ENCODE data around the gene ZNF546. TPM values are rescaled to one million over a fixed set of nuclear protein-coding genes. Genes with fewer than 3 reads are reported as not detected.

ZNF546 gene
- total and polyA plus RNA-seq, 8 donors, result 0.29 to 9.3 (median 2.1) TPM

- H3K4me3 ChIP-seq, result no peak overlapping the region
- H3K9me3 ChIP-seq, result no peaks in the 10 kb centered on the region
- peak overlapping the region in 1 of 5 donors; percentile 97 for H3K27ac ChIP-seq
- peaks cover 16 to 43% (median 33%) of the 10 kb centered on the region in 4 donors for H3K4me1 ChIP-seq
- peaks cover 4 to 6% (median 5%) of the 10 kb centered on the region in 4 donors for H3K36me3 ChIP-seq
- 84 to 93% (median 89%) methylated on average over 9 of the region's 9 CpGs for WGBS, 5 donors
- no peaks in the 10 kb centered on the region for H3K27me3 ChIP-seq
- peak in 1 of 2 donors; percentile 4 for DNase-seq
- TF ChIP-seq POLR2A (IDR thresholded peaks at IDR 0.05), result no peak
- no peak for TF ChIP-seq POLR2AphosphoS5 (IDR thresholded peaks at IDR 0.05)
- TF ChIP-seq EP300 (IDR thresholded peaks at IDR 0.05), result no peak
- TF ChIP-seq CTCF (IDR thresholded peaks at IDR 0.05), result no peak
- intact Hi-C loops (cut with DNase I; ENCODE audit: low total_unique reads), result no loop called here
Measured at GRCh38 chr19:39967561-39967960, 29.3 kb upstream of the ZNF546 start.

GRCh38 chr19:39968789-39969188, 28.1 kb upstream of the ZNF546 start:
- peaks cover 17 to 18% (median 17%) of the 10 kb centered on the region in 4 donors for H3K36me3 ChIP-seq
- intact Hi-C loops (cut with DNase I; ENCODE audit: low total_unique reads), result no loop called here
- H3K4me1 ChIP-seq, result peaks cover 16 to 42% (median 40%) of the 10 kb centered on the region in 4 donors
- no peaks in the 10 kb centered on the region for H3K27me3 ChIP-seq
- H3K4me3 ChIP-seq, result no peak overlapping the region
- peak in 1 of 2 donors; percentile 22 for DNase-seq
- H3K9me3 ChIP-seq, result no peaks in the 10 kb centered on the region
- peak overlapping the region in 3 of 5 donors; percentile 96 to 97 (median 96) for H3K27ac ChIP-seq
- TF ChIP-seq EP300 (IDR thresholded peaks at IDR 0.05) (no peak), CTCF (IDR thresholded peaks at IDR 0.05) (no peak), POLR2AphosphoS5 (IDR thresholded peaks at IDR 0.05) (no peak), POLR2A (IDR thresholded peaks at IDR 0.05) (no peak)
- WGBS, 5 donors, result 70 to 98% (median 97%) methylated on average over 15 of the region's 15 CpGs

GRCh38 chr19:39969266-39969665, 27.6 kb upstream of the ZNF546 start:
- TF ChIP-seq POLR2AphosphoS5 (IDR thresholded peaks at IDR 0.05) (no peak), CTCF (IDR thresholded peaks at IDR 0.05) (no peak), POLR2A (IDR thresholded peaks at IDR 0.05) (no peak), EP300 (IDR thresholded peaks at IDR 0.05) (no peak)
- DNase-seq, result peak; percentile 8 to 40
- Histone ChIP-seq H3K27ac (peak overlapping the region; percentile 85 to 97 (median 96)), H3K36me3 (peaks cover 21 to 23% (median 22%) of the 10 kb centered on the region in 4 donors), H3K4me3 (no peak overlapping the region), H3K9me3 (no peaks in the 10 kb centered on the region), H3K27me3 (no peaks in the 10 kb centered on the region), H3K4me1 (peaks cover 16 to 46% (median 40%) of the 10 kb centered on the region in 4 donors)
- 39 to 69% (median 52%) methylated on average over 6 of the region's 6 CpGs for WGBS, 5 donors
- intact Hi-C loops (cut with DNase I; ENCODE audit: low total_unique reads), result no loop called here

- TF ChIP-seq POLR2A (IDR thresholded peaks at IDR 0.05) (no peak), CTCF (IDR thresholded peaks at IDR 0.05) (no peak), EP300 (IDR thresholded peaks at IDR 0.05) (no peak), POLR2AphosphoS5 (IDR thresholded peaks at IDR 0.05) (no peak)
- Histone ChIP-seq H3K4me1 (peaks cover 16 to 46% (median 40%) of the 10 kb centered on the region in 4 donors), H3K27me3 (no peaks in the 10 kb centered on the region), H3K27ac (peak overlapping the region; percentile 85 to 97 (median 96)), H3K36me3 (peaks cover 27 to 29% (median 28%) of the 10 kb centered on the region in 4 donors), H3K4me3 (peak overlapping the region; percentile 75 to 92 (median 84)), H3K9me3 (no peaks in the 10 kb centered on the region)
- intact Hi-C loops (cut with DNase I; ENCODE audit: low total_unique reads), result no loop called here
- DNase-seq, result peak in 1 of 2 donors; percentile 26
- WGBS, 5 donors, result 18 to 46% (median 40%) methylated on average over 13 of the region's 13 CpGs
Measured at GRCh38 chr19:39969681-39970424, 27.0 kb upstream of the ZNF546 start.

Data from stomach (tissue), 9 donors.